Activated CD4-positive, CD25-positive, alpha-beta regulatory T cell treated with anti-CD3 and anti-CD28 coated beads, Interleukin-2, amount 50 U/mL, for 72 hours (primary cell): Measurements from ENCODE around the gene CD55.
"Not testable (repeated sequence)": the region's sequence is repeated elsewhere in the genome, so short reads cannot be mapped to it uniquely, and the experiment has no call there.

Source experiments
- DNase-seq: peaks from one replicate; pipeline ENCODE4 v3.0.0; 2021

The CD55 gene

GRCh38 chr1:207306023-207306422 lies 15.5 kb upstream of the CD55 start:
- no peak for DNase-seq

GRCh38 chr1:207306603-207307002 lies 14.9 kb upstream of the CD55 start:
- DNase-seq = no peak

- no peak for DNase-seq
Measured at GRCh38 chr1:207308451-207309190, 12.9 kb upstream of the CD55 start.

- DNase-seq = no peak
Measured at GRCh38 chr1:207309745-207310273, 11.7 kb upstream of the CD55 start.

- DNase-seq = no peak
Measured at GRCh38 chr1:207311888-207312603, 9.4 kb upstream of the CD55 start.

DNA sequence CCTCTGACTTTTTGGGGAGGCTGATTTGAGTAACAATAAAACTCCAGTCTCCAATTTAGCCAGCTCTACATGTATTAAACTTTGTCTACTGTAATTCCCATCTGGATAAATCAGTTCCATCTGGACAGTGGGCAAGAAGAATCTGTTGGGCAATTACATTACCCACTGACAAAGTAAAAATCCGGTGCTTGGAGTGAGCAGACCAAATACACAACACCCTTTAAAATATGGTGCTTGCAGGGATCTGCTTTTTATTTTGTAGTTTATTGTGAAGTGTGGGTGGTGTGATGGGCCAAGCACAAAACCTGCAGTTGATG lies 8.9 kb upstream of the CD55 start:
- DNase-seq = no peak

- no peak for DNase-seq
Measured at GRCh38 chr1:207313131-207313530, 8.3 kb upstream of the CD55 start.

- no peak for DNase-seq
Measured at GRCh38 chr1:207314816-207315215, 6.7 kb upstream of the CD55 start.

- no peak for DNase-seq
Measured at GRCh38 chr1:207315435-207315834, 6.0 kb upstream of the CD55 start.

DNA sequence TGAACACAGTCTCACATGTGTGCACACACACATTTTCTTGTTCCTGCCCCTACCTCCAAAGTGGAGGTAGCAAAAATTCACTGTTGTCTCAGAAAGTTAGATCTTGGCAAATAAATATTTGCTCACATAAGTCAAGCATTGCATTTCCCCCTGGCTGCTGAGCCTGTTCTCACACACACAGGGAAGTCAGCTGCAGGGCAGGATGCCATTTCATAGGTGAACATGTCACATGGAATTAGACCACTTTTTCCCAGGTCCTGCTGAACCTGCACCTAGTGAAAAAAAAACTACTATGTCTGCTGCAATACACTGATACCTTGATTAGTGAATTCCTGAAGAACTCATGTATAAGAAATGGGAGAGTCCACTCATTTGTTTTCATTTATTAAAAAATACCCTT lies 5.3 kb upstream of the CD55 start:
- no peak for DNase-seq

GRCh38 chr1:207316622-207317391 lies 4.7 kb upstream of the CD55 start:
- DNase-seq = no peak

GRCh38 chr1:207317561-207317960 lies 3.9 kb upstream of the CD55 start:
- DNase-seq = no peak

DNA sequence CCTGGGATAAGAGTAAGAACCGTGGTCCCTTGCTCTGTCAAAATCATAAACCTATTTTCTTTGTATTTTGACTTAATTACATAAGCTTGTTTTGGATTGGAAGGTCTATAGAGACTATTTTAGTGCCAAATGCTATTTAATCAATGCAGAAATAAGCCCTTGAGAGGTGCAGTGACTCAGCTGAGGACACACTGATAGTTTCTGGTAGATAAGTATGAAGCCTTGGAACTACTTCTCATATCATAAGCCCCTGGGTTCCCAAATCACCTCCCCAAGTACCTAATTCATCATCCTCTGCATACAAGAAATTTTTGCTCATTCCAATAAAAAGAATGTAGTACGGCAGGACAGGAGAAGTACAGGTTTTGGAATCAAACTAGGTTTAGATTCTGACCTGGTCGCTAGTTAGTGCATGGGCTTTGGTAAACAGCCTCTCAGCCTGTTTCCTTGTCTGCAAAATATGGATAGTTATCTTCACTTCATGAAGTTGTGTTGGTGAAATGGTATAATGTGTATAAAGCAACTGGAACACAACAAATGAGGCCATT lies 3.3 kb upstream of the CD55 start:
- DNase-seq = no peak

GRCh38 chr1:207319199-207319598 lies 2.3 kb upstream of the CD55 start:
- DNase-seq = no peak

GRCh38 chr1:207320105-207320504 lies 1.4 kb upstream of the CD55 start:
- DNase-seq = not testable (repeated sequence)

GRCh38 chr1:207321790-207322645 lies 540 bp downstream of the CD55 start:
- no peak for DNase-seq

DNA sequence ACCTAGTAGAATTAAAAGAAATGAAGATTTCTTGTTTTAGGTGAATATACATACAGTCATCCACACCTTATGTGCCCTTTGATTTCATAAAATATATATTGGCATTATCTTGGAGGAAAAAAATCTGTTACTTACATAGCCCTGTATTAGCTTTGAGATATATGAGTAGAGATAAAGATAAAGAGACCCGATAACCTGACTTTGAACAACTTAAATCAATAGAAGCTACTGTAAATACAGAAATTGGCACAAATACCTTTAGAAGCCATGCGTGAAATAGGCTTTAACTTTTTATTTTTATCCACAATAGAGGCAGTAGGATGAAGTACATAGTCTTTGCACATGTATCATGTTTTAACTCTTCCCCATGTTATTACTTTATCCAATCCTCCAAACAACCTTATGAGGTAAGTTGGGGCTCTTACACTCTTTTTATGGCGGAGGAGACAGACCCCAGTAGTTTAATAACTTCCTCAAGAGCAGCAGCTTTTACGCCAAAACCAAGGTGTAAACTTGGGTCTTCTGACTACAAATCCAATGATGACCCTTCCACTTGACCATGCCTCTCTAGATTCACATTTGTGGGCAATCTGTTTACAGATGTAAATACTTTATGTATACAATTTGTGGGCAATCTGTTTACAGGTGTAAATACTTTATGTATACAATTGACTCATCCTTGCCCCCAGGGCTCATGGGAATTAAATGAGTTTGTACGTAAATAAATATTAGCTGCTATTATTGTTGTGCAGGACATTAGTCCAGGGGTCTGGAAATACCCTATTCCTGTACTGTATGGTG lies 2.1 kb downstream of the CD55 start:
- no peak for DNase-seq

- DNase-seq = no peak
Measured at GRCh38 chr1:207328004-207328403, 6.5 kb downstream of the CD55 start.

GRCh38 chr1:207328908-207329440 lies 7.5 kb downstream of the CD55 start:
- DNase-seq = no peak

GRCh38 chr1:207329469-207329868 lies 8.0 kb downstream of the CD55 start:
- DNase-seq = no peak

DNA sequence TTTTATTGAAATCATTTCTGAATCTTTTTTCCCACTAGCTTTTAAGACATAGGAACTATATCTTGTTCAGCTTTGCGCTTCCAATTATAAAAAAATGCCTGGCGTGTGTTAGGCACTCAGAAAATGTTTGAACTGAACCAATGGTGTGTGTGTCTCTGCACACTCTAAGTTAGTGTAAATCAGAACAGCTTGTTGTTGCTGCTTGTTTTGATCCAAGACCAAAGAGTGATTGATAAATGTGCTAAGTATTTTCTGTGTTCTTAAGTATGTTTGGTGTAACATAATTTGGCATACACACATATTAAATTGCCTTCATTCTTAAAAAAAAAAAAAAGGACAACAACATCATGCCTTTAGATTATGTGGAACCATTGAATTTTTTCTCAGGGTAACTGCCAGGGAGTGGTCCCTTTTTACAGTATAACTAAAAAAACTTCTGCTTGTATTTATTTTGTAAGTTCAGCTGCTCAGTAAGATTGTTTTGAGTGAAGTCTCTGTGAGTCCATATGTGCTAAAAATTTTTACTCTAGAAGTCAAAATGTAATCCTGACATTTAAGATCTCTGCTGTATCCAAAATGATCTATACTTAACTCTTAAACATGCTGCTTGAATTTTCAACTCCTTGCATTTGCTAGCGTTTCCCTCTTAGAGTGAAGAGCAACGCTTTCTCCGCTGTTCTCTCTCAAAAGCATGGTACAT lies 8.7 kb downstream of the CD55 start:
- no peak for DNase-seq
